Measurements from ENCODE around the gene ARSI. TPM values are rescaled to one million over a fixed set of nuclear protein-coding genes. Genes with fewer than 3 reads are reported as not detected.

Gene ARSI
- total RNA-seq, 1 donor from 2014 or later: not detected

DNA sequence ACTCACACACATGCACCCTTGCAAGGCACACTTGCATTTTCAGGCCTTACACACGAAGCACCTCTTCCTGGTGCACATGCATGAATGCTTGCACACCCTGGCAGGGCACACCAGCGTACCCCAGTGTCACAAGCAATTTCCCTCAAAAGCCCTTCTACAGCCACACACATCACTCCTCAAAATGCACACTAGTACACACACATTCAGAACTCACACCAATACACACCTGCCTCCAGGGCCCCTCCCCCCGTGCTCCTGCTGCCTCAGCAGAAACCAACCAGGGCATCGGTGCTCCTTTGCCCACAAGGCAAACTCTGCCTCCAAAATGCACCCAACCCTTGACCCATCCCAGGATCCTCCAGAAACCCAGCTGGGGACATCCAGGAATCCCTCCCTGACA lies 14.3 kb downstream of the ARSI start:
- peak; percentile 2 for DNase-seq
- Mint-ChIP-seq H3K27ac (ENCODE audit: unreplicated experiment) (no peak overlapping the region), H3K36me3 (ENCODE audit: unreplicated experiment) (no peaks in the 10 kb centered on the region), H3K9me3 (ENCODE audit: unreplicated experiment) (peaks cover 11% of the 10 kb centered on the region), H3K4me3 (ENCODE audit: unreplicated experiment) (no peak overlapping the region), H3K27me3 (ENCODE audit: unreplicated experiment) (peaks cover 6% of the 10 kb centered on the region), H3K4me1 (ENCODE audit: low read depth, unreplicated experiment) (peaks cover 25% of the 10 kb centered on the region)
- TF ChIP-seq, protein P1, sequence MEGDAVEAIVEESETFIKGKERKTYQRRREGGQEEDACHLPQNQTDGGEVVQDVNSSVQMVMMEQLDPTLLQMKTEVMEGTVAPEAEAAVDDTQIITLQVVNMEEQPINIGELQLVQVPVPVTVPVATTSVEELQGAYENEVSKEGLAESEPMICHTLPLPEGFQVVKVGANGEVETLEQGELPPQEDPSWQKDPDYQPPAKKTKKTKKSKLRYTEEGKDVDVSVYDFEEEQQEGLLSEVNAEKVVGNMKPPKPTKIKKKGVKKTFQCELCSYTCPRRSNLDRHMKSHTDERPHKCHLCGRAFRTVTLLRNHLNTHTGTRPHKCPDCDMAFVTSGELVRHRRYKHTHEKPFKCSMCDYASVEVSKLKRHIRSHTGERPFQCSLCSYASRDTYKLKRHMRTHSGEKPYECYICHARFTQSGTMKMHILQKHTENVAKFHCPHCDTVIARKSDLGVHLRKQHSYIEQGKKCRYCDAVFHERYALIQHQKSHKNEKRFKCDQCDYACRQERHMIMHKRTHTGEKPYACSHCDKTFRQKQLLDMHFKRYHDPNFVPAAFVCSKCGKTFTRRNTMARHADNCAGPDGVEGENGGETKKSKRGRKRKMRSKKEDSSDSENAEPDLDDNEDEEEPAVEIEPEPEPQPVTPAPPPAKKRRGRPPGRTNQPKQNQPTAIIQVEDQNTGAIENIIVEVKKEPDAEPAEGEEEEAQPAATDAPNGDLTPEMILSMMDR (IDR thresholded peaks at IDR 0.05; ENCODE audit: partially characterized antibody, unreplicated experiment): no peak

DNA sequence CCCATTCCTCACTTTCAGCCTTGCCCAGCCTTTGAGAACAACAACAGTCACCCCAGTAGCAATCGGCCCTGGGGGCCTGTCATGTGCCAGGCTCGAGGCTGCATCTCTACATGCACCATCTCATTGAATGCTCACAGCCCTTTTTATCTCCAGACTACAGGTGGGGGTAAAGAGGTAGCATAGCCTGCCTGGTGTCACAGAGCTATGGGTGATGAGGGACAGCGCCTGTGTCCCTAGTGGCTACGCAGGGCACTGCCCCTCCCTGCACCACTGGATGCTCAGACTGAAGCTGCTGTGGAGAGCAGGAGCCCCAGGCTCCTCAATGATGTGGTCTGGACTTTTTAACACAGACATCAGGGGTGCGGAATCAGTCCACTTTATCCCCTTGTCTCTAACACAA lies 15.9 kb downstream of the ARSI start:
- H3K9me3 Mint-ChIP-seq (ENCODE audit: unreplicated experiment): peaks cover 7% of the 10 kb centered on the region
- no peak overlapping the region for H3K27ac Mint-ChIP-seq (ENCODE audit: unreplicated experiment)
- H3K4me3 Mint-ChIP-seq (ENCODE audit: unreplicated experiment): no peak overlapping the region
- H3K36me3 Mint-ChIP-seq (ENCODE audit: unreplicated experiment): no peaks in the 10 kb centered on the region
- TF ChIP-seq, protein P1 (IDR thresholded peaks at IDR 0.05; ENCODE audit: partially characterized antibody, unreplicated experiment): peak; percentile 56
- H3K27me3 Mint-ChIP-seq (ENCODE audit: unreplicated experiment): peaks cover 6% of the 10 kb centered on the region
- H3K4me1 Mint-ChIP-seq (ENCODE audit: low read depth, unreplicated experiment): peaks cover 16% of the 10 kb centered on the region
- peak; percentile 28 for DNase-seq

DNA sequence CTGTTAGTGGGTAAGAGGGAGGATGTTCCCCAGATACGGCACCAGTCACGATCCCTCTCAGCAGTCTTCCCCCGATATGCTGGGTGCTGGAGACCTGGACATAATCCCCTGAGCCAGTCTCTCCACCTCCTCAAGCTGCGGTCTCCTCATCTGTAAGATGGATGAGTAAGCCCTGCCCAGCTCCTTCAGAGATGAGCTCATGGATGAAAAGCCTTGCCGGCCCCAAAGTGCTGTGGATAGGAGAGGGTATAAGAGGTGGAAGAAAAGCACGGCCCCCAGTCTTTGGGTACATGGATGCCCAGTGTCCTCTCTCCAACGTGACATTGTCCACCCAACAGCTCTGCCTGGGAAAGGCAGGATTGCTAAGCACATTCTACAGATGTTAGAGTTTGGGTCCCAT lies 17.6 kb downstream of the ARSI start:
- Mint-ChIP-seq H3K4me1 (ENCODE audit: low read depth, unreplicated experiment) (peaks cover 11% of the 10 kb centered on the region), H3K27ac (ENCODE audit: unreplicated experiment) (no peak overlapping the region), H3K9me3 (ENCODE audit: unreplicated experiment) (peaks cover 9% of the 10 kb centered on the region), H3K27me3 (ENCODE audit: unreplicated experiment) (peaks cover 4% of the 10 kb centered on the region), H3K4me3 (ENCODE audit: unreplicated experiment) (no peak overlapping the region), H3K36me3 (ENCODE audit: unreplicated experiment) (no peaks in the 10 kb centered on the region)
- peak; percentile 2 for DNase-seq
- TF ChIP-seq, protein P1 (IDR thresholded peaks at IDR 0.05; ENCODE audit: partially characterized antibody, unreplicated experiment): no peak

DNA sequence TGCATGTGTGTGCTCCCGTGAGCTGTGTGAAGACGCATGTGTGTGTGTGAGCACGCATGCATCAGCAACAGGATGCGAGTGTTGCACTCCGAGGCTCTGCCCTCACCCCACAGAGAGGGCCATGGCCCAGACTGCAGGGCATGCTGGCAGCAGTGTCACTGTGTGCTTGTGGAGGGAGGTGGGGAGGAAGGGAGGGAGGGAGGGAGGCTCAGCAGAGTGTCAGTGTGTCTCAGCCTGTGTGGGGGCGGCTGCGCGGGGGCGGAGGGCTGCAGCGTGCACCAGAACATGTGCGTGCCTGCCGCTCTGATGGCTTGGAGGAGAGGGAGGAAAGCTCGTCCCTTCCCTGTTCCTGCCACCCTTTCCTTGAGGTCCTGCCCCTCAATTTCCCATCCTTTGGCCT lies 18.4 kb downstream of the ARSI start:
- DNase-seq: peak; percentile 6
- Mint-ChIP-seq H3K27ac (ENCODE audit: unreplicated experiment) (no peak overlapping the region), H3K4me1 (ENCODE audit: low read depth, unreplicated experiment) (peaks cover 4% of the 10 kb centered on the region), H3K4me3 (ENCODE audit: unreplicated experiment) (no peak overlapping the region), H3K36me3 (ENCODE audit: unreplicated experiment) (no peaks in the 10 kb centered on the region), H3K9me3 (ENCODE audit: unreplicated experiment) (peaks cover 10% of the 10 kb centered on the region), H3K27me3 (ENCODE audit: unreplicated experiment) (peaks cover 4% of the 10 kb centered on the region)
- TF ChIP-seq, protein P1 (IDR thresholded peaks at IDR 0.05; ENCODE audit: partially characterized antibody, unreplicated experiment): no peak

DNA sequence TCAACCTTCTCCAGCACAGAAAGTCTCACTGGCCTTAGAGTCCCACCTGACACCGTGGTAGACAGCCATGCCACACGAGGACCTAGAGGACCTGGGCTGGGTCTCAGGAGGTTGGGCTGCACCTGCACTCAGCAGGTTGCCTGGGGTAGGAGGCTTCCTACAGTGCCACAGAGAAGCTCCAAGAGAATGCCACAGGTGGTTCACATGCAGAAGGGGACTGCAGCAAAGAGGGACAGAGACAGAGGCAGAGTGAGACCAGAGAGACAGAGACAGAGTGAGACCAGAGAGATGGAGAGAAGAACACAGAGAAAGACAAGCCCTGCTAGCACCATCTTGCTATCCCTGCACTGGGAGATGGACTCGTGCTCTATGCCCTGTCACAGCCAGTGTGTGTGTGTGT lies 18.8 kb downstream of the ARSI start:
- no peak for DNase-seq
- Mint-ChIP-seq H3K27me3 (ENCODE audit: unreplicated experiment) (peaks cover 4% of the 10 kb centered on the region), H3K27ac (ENCODE audit: unreplicated experiment) (no peak overlapping the region), H3K9me3 (ENCODE audit: unreplicated experiment) (peaks cover 10% of the 10 kb centered on the region), H3K4me1 (ENCODE audit: low read depth, unreplicated experiment) (peaks cover 4% of the 10 kb centered on the region), H3K36me3 (ENCODE audit: unreplicated experiment) (no peaks in the 10 kb centered on the region), H3K4me3 (ENCODE audit: unreplicated experiment) (no peak overlapping the region)
- TF ChIP-seq, protein P1 (IDR thresholded peaks at IDR 0.05; ENCODE audit: partially characterized antibody, unreplicated experiment): no peak
